SU-DHL-6 (cell line): ENCODE measurements around the gene HRH4.

ENCODE experiments used
- CTCF ChIP-seq: fragments of 200-600 bp; sonication (generic); IDR thresholded peaks from one replicate; pipeline ENCODE4 v1.5.1; 2017; ENCODE audit warnings: antibody characterized with exemption, mild to moderate bottlenecking, low read length, moderate library complexity; ENCODE audit not compliant: insufficient read depth, poor library complexity, severe bottlenecking
- EZH2phosphoT487 ChIP-seq: fragments of 200-600 bp; sonication (generic), shearing (Covaris generic); conservative IDR thresholded peaks from 2 replicates; pipeline ENCODE4 v1.6.1; 2018; ENCODE audit warnings: mild to moderate bottlenecking, antibody characterized with exemption, low read length, moderate library complexity, mixed read lengths

- TF ChIP-seq CTCF: no peak
- no peak for TF ChIP-seq EZH2phosphoT487
Observed at GRCh38 chr18:24429188-24429587, 31.2 kb upstream of the HRH4 start.
